GM19099 (cell line): ENCODE results near the gene KCNIP4.

Experiments
- POLR2A ChIP-seq: IDR thresholded peaks from 3 replicates; pipeline ENCODE4 v1.6.1; 2011; ENCODE audit warnings: low read depth; ENCODE audit not compliant: insufficient read length; ENCODE audit errors: extremely low read depth

Gene KCNIP4

GRCh38 chr4:20773144-20773997 is 1175.2 kb downstream of the KCNIP4 start:
- no peak for TF ChIP-seq POLR2A

- TF ChIP-seq POLR2A, result no peak
Measured at GRCh38 chr4:20764366-20764992, 1184.1 kb downstream of the KCNIP4 start.

- TF ChIP-seq POLR2A, result no peak
Measured at GRCh38 chr4:20761826-20762225, 1186.7 kb downstream of the KCNIP4 start.

- TF ChIP-seq POLR2A, result no peak
Measured at GRCh38 chr4:20761382-20761781, 1187.2 kb downstream of the KCNIP4 start.

- no peak for TF ChIP-seq POLR2A
Measured at GRCh38 chr4:20760053-20760452, 1188.5 kb downstream of the KCNIP4 start.

GRCh38 chr4:20754036-20754435 is 1194.5 kb downstream of the KCNIP4 start:
- TF ChIP-seq POLR2A, result no peak

GRCh38 chr4:20752641-20753040 is 1195.9 kb downstream of the KCNIP4 start:
- TF ChIP-seq POLR2A, result no peak

- no peak for TF ChIP-seq POLR2A
Measured at GRCh38 chr4:20735931-20736330, 1212.6 kb downstream of the KCNIP4 start.

- no peak for TF ChIP-seq POLR2A
Measured at GRCh38 chr4:20724915-20725314, 1223.7 kb downstream of the KCNIP4 start.

GRCh38 chr4:20723463-20723862 is 1225.1 kb downstream of the KCNIP4 start:
- no peak for TF ChIP-seq POLR2A

GRCh38 chr4:20723019-20723418 is 1225.6 kb downstream of the KCNIP4 start:
- TF ChIP-seq POLR2A, result no peak

- no peak for TF ChIP-seq POLR2A
Measured at GRCh38 chr4:20711335-20711734, 1237.2 kb downstream of the KCNIP4 start.

GRCh38 chr4:20700007-20700761 is 1248.4 kb downstream of the KCNIP4 start, which contains the start of gene PACRGL:
Gene PACRGL, plus strand, starts transcription at chr4:20700458. Its CDS starts 4,024 bp downstream, at chr4:20704482.
- peak; percentile 65 for TF ChIP-seq POLR2A

- TF ChIP-seq POLR2A, result no peak
Measured at GRCh38 chr4:20698820-20699219, 1249.8 kb downstream of the KCNIP4 start.

- TF ChIP-seq POLR2A, result no peak
Measured at GRCh38 chr4:20698382-20698781, 1250.2 kb downstream of the KCNIP4 start.
